Stimulated activated CD8-positive, alpha-beta memory T cell treated with anti-CD3 and anti-CD28 coated beads, Interleukin-4, amount 100 ng/mL, for 1 hour (primary cell): ENCODE data around the gene ANO10.
"Not testable (repeated sequence)": the region's sequence is repeated elsewhere in the genome, so short reads cannot be mapped to it uniquely, and the experiment has no call there.

Source experiments
- DNase-seq, 2 donors: peaks; one replicate each; pipeline ENCODE4 v3.0.0-alpha.2; 2020; ENCODE audit warnings: low read depth in 2 of 2, low spot score in 1 of 2

Gene ANO10, protein sequence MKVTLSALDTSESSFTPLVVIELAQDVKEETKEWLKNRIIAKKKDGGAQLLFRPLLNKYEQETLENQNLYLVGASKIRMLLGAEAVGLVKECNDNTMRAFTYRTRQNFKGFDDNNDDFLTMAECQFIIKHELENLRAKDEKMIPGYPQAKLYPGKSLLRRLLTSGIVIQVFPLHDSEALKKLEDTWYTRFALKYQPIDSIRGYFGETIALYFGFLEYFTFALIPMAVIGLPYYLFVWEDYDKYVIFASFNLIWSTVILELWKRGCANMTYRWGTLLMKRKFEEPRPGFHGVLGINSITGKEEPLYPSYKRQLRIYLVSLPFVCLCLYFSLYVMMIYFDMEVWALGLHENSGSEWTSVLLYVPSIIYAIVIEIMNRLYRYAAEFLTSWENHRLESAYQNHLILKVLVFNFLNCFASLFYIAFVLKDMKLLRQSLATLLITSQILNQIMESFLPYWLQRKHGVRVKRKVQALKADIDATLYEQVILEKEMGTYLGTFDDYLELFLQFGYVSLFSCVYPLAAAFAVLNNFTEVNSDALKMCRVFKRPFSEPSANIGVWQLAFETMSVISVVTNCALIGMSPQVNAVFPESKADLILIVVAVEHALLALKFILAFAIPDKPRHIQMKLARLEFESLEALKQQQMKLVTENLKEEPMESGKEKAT

DNA sequence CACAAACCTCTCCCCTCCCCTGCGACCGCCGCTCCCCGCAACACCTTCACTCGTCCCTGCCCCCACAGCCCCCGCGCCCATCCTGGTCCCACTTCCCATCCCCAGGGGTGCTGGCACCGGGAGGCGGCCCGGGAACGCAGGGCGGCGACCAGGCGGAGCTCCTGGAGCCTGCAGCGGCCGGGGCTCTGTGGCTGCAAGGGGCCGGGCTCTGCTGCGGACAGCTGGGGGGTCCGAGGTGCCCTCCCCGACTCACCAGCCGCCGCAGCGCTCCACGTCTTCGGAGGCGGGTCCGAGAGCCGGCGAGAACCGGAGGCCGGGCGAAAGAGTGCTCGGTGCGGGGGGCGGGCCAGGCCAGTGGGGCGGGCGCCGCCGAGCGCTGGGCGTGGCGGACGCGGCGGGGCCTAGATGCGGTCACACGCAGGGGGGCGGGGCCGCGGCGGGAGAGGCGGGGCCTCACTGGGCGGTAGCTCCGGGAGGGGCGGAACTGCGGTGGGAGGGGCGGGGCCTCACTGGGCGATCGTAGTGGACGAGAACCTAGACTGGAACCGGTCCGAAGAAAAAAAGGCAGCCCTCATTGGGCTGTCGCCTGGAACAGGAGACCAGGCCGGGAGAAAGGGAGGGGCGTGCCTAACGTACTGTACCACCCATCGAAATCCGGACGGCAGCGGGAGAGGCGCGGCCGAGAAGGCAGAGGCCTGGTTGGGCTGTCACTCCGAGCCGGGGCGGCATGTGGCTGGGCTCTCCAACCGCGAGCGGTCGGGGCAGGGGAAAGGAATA lies at the start of gene ANO10:
ANO10 (minus strand) TSS at position 356 of the 777 bp plus-strand sequence. CDS start 16,159 bp downstream, outside the sequence.
- DNase-seq: peak; percentile 91 to 94

DNA sequence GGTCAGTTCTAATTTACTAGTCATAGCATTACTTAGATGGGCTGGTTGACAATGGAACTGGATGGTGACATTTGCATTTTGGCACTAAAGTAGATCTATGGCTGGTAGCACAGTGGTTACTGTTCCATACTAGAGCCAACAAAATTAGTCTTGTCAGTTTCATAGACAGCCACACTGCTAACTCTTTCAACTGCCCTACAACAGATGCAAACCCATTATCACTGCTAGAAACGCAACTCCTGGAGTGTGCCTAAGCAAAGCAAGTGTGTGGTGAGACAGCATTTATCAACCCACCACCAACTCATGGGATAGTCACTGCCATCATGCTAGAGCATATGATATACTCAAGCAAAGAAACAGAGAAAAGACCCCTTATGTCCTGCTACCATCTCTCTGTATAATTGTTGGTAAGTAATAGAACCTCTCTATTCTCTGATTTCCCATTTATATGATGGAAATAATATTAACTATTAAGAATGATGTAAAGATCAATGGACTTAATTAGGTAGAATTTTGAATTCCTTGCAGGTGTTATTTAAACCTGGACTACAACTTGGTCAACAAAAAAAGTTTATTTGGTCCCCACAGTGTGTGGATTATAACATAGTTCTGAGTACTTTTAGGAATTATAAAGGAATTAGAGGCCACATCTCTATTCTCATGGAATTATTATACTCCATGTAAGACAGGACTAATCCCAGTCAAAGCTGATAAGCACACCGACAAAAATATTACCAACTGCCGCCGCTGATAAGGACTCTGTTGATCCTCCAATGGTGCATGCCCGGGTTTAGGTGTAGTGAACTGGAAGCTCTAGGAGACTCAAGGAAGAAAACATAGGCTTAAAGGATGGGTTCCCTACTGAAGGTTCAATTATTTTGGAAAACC lies 49.1 kb upstream of the ANO10 start:
- no peak for DNase-seq

DNA sequence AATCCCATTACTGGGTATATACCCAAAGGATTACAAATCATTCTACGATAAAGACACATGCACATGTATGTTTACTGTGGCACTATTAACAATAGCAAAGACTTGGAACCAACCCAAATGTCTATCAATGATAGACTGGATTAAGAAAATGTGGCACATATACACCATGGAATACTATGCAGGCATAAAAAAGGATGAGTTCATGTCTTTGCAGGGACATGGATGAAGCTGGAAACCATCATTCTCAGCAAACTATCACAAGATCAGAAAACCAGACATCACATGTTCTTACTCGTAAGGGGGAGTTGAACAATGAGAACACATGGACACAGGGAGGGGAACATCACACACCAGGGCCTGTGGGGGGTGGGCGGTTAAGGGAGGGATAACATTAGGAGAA lies 43.2 kb upstream of the ANO10 start:
- not testable (repeated sequence) for DNase-seq

DNA sequence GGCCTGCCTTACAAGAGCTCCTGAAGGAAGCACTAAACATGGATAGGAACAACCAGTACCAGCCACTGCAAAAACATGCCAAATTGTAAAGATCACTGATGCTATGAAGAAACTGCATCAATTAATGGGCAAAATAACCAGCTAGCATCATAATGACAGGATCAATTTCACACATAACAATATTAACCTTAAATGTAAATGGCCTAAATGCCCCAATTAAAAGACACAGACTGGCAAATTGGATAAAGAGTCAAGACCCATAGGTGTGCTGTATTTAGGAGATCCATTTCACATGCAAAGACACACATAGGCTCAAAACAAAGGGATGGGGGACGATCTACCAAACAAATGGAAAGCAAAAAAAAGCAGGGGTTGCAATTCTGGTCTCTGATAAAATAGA lies 39.6 kb upstream of the ANO10 start:
- not testable (repeated sequence) for DNase-seq

DNA sequence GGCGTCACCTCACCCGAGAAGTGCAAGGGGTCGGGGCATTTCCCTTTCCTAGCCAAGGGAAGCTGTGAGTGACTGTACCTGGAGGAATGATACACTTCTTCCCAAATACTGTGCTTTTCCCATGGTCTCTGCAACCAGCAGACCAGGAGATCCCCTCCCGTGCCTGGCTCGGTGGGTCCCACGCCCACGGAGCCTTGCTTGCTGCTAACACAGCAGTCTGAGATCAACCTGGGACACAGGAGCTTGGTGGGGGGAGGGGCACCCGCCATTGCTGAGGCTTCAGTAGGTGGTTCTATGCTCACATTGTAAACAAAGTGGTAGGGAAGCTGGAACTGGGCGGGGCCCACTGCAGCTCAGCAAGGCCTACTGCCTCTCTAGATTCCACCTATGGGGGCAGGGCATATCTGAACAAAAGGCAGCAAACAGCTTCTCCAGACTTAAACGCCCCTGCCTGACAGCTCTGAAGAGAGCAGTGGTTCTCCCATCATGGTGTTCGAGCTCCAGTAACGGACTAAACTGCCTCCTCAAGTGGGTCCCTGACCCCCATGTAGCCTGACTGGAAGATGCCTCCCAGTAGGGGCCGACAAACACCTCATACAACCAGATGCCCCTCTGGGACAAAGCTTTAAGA lies 37.6 kb upstream of the ANO10 start:
- DNase-seq: no peak

DNA sequence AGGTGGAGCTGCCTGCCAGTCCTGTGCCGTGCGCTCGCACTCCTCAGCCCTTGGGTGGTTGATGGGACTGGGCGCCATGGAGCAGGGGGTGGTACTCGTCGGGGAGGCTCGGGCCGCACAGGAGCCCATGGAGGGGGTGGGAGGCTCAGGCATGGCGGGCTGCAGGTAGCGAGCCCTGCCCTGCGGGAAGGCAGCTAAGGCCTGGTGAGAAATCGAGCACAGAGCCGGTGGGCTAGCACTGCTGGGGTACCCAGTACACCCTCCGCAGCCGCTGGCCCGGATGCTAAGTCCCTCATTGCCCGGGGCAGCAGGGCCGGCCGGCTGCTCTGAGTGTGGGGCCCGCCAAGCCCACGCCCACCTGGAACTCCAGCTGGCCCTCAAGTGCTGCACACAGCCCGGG lies 34.6 kb upstream of the ANO10 start:
- DNase-seq: not testable (repeated sequence)

DNA sequence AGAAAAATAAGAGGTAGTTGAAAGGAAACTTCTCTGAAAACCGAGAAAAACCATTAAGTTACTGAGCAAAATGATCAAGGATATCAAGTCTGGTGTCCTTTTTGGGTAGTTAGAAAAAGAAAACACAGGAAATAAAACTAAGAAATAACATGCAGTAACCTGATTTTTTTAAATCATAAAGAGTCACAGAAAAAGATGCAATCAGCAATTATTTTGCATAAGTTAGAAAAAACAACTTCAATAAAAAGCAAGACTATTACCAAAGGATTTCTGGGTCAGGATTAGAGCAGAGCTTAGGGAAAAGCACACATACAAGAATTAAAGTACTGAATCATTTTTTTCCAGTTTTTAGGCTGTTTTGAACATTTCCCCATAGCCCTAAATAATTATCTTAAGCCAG lies 28.5 kb upstream of the ANO10 start:
- DNase-seq: no peak

DNA sequence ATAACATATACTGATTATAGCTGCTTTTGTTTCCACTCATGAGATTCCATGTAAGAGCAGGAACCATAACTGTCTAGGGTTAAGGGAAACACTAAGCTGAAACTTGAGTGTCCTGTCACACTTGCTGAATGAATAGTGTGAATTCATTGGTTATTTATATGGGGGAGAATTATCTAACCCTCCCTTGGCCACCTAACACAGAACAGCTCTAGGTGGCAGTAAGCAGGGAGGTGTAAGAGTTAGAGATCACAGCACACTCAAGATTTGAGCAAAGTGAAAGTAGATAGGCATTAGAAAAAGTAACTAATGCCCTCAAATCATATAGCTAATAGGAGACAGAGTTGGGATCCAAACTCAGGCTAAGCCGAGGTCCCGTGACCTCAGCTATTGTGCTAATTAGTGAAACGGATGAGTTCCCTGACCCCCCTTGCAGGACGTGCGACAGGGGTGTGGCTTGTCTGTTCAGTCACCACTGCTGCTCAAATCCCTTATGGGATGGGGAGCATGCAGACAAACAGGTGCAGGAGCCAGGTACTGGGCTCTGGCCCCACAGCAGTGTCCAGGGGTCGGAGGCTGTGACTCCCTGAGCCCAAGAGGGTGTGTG lies 27.7 kb upstream of the ANO10 start:
- DNase-seq: no peak

DNA sequence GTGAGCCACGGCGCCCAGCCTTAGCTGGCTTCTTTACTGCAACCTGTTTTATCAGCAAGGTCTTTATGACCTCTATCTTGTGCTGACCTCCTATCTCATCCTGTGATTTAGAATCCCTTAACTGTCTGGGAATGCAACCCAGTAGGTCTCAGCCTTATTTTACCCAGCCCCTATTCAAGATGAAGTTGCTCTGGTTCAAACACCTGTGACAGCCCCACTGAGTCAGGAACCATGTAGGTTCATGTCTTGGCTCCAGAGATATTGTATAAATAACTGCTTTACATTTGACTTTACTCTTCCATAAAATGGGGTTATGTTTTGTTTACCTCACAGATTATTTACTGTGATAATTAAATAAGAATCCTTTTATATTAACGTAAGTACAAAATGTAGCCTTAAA lies 27.1 kb upstream of the ANO10 start:
- no peak for DNase-seq

DNA sequence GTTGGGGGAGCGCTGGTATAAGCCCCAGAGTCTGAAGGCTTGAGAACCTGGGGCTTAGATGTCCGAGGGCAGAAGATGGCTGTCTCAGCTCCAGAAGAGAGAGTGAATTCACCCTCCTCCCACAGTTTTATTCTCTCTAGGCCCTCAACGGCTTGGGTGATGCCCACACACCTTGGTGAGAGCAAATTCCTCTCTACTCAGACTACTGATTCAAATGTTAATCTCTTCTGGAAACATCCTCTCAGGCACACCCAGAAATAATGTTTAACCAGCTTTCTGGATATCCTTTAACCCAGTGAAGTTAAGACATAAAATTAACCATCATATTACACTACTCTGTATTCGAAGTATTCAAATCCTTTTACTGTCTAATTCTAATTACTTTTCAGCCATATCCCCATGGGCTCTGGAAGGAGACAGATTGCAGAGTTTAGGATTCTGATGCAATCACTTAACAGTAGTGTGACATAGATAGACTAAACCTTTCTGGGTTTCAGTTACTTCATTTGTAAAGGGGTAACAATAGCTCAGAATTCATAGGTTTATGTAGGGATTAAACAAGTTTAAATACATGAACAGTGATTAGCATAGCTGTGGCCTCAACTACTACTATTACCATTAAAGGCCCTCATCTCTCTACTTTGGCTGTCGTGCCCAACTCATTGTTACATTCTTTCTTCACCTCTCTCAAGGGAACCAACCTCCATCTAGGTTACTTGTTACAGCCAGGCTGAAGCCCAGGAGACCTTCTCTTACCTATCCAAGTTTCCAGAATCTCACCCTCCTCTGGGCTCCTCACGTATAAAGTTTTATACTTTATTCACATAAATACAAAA lies 25.7 kb upstream of the ANO10 start:
- no peak for DNase-seq

DNA sequence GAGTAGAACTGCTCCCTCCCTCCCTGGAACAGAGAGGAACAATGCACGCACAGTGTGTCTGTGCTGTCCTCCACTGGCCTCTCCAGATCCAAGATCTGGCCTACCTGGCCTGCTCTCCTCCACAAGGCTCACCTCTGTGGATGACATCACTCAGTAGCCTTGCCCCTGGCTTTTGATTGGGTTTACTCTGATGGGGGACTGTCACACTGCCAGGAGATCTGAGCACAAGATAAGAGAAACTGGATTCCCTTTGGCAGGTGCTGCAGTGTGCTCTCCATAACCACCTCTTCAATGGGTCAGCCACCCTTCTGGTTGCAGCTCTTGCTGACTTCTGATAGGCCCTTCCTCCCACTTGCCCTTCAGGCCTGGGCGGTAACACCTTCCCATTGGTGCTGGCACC lies 22.6 kb upstream of the ANO10 start:
- DNase-seq: no peak

DNA sequence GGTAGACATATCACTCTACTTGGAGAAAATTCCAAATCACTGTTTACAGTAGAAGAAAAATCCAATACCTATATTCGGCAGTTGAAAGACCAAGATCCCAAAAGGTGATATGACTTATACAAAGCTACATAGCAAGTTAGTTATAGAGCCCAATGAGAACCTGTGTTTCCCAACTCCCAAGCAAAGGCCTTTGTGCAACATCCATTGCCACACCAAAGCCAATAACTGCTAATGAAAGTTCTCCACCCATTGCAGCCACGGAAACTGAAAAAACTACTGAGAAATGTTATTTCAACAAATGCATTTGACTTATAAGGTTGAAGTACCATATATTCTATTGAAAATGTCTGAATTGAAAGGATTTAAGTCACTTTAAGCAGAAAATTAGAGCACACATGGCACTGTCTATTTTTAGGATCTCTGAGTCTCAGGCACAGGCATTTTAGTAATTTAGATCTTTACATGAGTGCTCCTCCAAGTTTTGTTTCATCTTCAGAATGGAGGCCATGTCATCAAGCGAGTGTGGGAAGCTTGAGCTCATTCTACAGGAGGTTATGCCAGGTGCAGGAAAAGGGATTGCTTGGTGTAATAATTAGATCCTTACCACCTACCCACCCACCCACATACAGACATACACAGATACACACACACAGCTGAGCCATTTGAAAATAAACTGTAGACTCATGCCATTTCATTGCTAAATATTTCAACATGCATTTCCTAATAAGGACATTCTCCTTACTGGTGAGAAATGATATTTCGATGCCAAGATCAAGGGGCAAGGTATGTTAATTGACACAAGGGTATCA lies 19.7 kb upstream of the ANO10 start:
- DNase-seq: no peak

DNA sequence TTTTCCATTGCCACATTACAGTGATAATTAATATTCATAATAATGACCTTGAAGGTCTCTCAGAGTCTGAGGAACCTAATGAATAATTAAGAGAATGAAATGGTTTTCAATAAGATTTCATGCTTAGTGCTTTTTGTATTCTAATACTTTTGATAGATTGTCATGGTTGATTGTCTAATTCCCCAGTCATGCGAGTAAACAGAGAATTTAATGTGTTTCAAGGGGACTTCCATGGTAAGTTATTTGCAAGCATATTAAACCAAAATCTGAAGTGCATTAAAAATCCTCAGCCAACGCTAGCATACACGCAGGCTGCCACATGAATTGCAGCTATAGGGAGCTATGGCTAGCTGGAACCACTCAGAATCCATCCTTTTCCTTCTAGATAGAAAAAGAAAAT lies 18.9 kb upstream of the ANO10 start:
- no peak for DNase-seq

DNA sequence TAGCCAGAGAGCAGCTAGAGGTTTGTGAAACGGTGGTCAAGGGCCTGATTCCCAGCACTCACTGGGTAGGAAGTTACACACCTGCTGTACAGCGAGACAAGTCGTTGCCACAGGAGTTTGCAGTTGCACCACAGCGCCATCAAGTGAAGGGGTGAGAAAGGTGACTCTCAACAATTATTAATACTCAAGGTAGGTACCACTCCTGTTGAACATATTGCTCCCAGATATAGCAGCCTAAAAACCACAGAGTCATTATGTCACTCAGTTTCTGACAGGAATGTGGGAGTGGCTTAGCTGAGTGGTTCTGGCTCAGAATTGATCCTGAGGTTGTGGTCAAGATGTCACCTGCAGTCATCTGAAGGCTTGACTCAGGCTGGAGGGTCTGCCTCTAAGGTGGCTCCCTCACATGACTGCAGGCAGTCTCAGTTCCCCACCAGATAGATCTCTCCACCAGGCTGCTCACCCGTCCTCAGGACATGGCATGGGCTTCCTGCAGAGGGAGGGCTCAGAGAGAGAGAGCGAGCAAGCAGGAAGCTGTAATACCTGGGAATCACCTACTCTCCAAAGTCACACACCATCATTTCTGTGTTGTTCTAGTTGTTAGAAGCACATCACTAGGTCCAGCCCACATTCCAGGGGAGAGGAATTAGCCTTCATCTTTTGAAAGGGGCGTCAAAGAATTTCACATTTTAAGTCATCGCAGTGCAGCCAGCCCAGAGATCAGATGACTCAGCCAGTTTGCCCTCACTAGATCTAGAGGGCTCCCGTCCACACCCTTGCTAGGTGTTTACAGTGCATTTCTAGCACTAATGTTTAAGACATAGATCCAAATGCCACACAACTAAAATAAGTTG lies 17.0 kb upstream of the ANO10 start:
- DNase-seq: no peak

DNA sequence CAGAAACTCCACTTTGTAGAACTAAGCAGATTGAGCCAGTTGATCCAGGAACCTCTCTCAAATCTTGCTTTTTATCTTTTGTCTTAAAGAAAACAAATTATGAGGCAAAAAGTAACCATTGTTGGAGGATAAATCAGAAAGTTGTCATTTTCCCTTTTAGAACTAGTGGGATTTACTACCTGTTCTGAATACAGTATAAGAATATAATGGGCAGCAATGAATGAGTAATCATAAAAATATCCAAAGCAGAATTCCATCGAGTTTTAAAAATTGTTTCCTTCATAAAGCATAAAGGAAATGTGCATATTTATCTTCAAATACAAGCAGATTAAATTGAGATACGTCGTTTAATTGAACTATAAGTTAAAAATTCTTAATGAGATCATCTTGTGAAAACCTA lies 15.9 kb upstream of the ANO10 start:
- no peak for DNase-seq

DNA sequence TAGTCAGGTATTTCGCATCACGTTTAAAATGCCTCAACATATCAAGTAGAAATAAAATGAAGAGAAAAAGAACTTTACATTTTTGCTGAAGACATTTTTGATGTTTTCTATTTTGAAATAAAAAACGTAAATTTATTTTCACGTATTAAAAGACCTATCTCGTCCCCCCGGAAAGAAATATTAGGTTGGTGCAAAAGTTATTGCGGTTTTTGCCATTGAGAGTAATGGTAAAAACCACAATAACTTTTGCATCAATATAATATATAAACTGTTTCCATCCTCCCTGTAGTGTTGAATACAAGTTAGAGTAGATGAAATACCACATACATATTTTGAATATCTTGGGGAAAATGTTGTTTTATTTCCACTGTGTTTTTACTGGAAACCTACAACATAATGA lies 11.2 kb upstream of the ANO10 start:
- no peak for DNase-seq

DNA sequence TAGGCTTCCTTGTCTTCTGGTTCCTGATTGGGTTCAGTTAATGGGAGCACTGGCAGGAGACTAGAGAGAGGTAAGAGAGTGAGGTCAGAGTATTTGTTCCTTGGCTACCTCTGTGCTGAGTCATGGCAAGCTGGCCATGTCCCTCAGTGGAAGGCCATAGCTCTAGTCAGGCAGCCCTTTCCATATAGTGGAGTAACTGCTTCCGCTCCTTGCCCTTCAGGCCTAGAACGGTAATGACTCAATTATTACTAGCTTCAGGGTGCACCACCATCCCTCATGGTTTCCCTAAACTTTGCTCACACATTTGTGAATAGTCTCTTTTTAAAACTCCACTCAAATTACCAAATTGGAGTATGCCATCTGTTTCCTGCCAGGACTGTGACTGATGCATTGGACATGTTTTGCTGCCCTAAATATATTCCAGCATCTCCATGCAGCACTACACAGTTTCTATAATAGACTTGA lies 10.5 kb upstream of the ANO10 start:
- DNase-seq: no peak
